ENCODE results near the gene CLIP4. TPM values are rescaled to one million over a fixed set of nuclear protein-coding genes. Genes with fewer than 3 reads are reported as not detected.
A peak's percentile ranks its signal among the peaks of the same experiment; 100 is the strongest.

Gene CLIP4
- total RNA-seq, 2 donors from 2014 or later: 25.2 to 28.4 TPM

GRCh38 chr2:29225814-29226213 is 110.6 kb downstream of the CLIP4 start:
- H3K9me3 Mint-ChIP-seq: no peaks in the 10 kb centered on the region
- no peaks in the 10 kb centered on the region for H3K4me1 Mint-ChIP-seq (ENCODE audit: low read depth)
- H3K36me3 Mint-ChIP-seq (ENCODE audit: insufficient read depth in 2 of 2): no peaks in the 10 kb centered on the region
- ATAC-seq (replicated peaks in 1 of 2) (no peak), DNase-seq (no peak)
- peaks cover 15% of the 10 kb centered on the region for H3K27me3 Mint-ChIP-seq (ENCODE audit: low read depth)
- H3K4me3 Mint-ChIP-seq: no peak overlapping the region
- H3K27ac Mint-ChIP-seq: no peak overlapping the region

- no peaks in the 10 kb centered on the region for H3K9me3 Mint-ChIP-seq
- H3K4me1 Mint-ChIP-seq (ENCODE audit: low read depth): no peaks in the 10 kb centered on the region
- DNase-seq (no peak), ATAC-seq (replicated peaks in 1 of 2) (no peak)
- no peak overlapping the region for H3K27ac Mint-ChIP-seq
- no peak overlapping the region for H3K4me3 Mint-ChIP-seq
- H3K36me3 Mint-ChIP-seq (ENCODE audit: insufficient read depth in 2 of 2): no peaks in the 10 kb centered on the region
- peaks cover 15% of the 10 kb centered on the region for H3K27me3 Mint-ChIP-seq (ENCODE audit: low read depth)
These were observed 111.2 kb downstream of the CLIP4 start for GRCh38 chr2:29226375-29226774.

- Mint-ChIP-seq H3K27ac (no peak overlapping the region), H3K4me3 (no peak overlapping the region), H3K9me3 (no peaks in the 10 kb centered on the region), H3K4me1 (ENCODE audit: low read depth) (no peaks in the 10 kb centered on the region), H3K36me3 (ENCODE audit: insufficient read depth in 2 of 2) (no peaks in the 10 kb centered on the region), H3K27me3 (ENCODE audit: low read depth) (peaks cover 15% of the 10 kb centered on the region)
- DNase-seq (no peak), ATAC-seq (replicated peaks in 1 of 2) (no peak)
These were observed 111.6 kb downstream of the CLIP4 start for GRCh38 chr2:29226808-29227207.

GRCh38 chr2:29227935-29228675 is 112.9 kb downstream of the CLIP4 start:
- Mint-ChIP-seq H3K4me3 (no peak overlapping the region), H3K4me1 (ENCODE audit: low read depth) (no peaks in the 10 kb centered on the region), H3K9me3 (no peaks in the 10 kb centered on the region), H3K27ac (no peak overlapping the region), H3K36me3 (ENCODE audit: insufficient read depth in 2 of 2) (no peaks in the 10 kb centered on the region), H3K27me3 (ENCODE audit: low read depth) (peaks cover 15% of the 10 kb centered on the region)
- ATAC-seq (replicated peaks in 1 of 2) (no peak), DNase-seq (no peak)

- Mint-ChIP-seq H3K4me1 (ENCODE audit: low read depth) (no peaks in the 10 kb centered on the region), H3K36me3 (ENCODE audit: insufficient read depth in 2 of 2) (no peaks in the 10 kb centered on the region), H3K4me3 (no peak overlapping the region), H3K27ac (no peak overlapping the region), H3K9me3 (no peaks in the 10 kb centered on the region), H3K27me3 (ENCODE audit: low read depth) (peaks cover 15% of the 10 kb centered on the region)
- DNase-seq (no peak), ATAC-seq (replicated peaks in 1 of 2) (no peak)
These were observed 113.7 kb downstream of the CLIP4 start for GRCh38 chr2:29228947-29229346.

- Mint-ChIP-seq H3K4me1 (ENCODE audit: low read depth) (no peaks in the 10 kb centered on the region), H3K36me3 (ENCODE audit: insufficient read depth in 2 of 2) (no peaks in the 10 kb centered on the region), H3K27me3 (ENCODE audit: low read depth) (peaks cover 15% of the 10 kb centered on the region)
These were observed 114.4 kb downstream of the CLIP4 start for GRCh38 chr2:29229640-29230039.

GRCh38 chr2:29232041-29232440 is 116.8 kb downstream of the CLIP4 start:
- Mint-ChIP-seq H3K4me1 (ENCODE audit: low read depth) (no peaks in the 10 kb centered on the region), H3K4me3 (no peak overlapping the region), H3K9me3 (no peaks in the 10 kb centered on the region), H3K27me3 (ENCODE audit: low read depth) (peaks cover 14% of the 10 kb centered on the region), H3K27ac (no peak overlapping the region), H3K36me3 (ENCODE audit: insufficient read depth in 2 of 2) (no peaks in the 10 kb centered on the region)
- DNase-seq (no peak), ATAC-seq (replicated peaks in 1 of 2) (no peak)

More at GRCh38 chr2:29229640-29230039, 114.4 kb downstream of the CLIP4 start:
- DNase-seq (no peak), ATAC-seq (replicated peaks in 1 of 2) (no peak)
- H3K9me3 Mint-ChIP-seq: no peaks in the 10 kb centered on the region
- H3K27ac Mint-ChIP-seq: no peak overlapping the region
- H3K4me3 Mint-ChIP-seq: no peak overlapping the region

GRCh38 chr2:29233428-29233827 is 118.2 kb downstream of the CLIP4 start:
- no peak overlapping the region for H3K4me3 Mint-ChIP-seq
- peaks cover 19% of the 10 kb centered on the region for H3K27me3 Mint-ChIP-seq (ENCODE audit: low read depth)
- H3K27ac Mint-ChIP-seq: no peak overlapping the region
- ATAC-seq (replicated peaks in 1 of 2) (no peak), DNase-seq (no peak)
- no peaks in the 10 kb centered on the region for H3K36me3 Mint-ChIP-seq (ENCODE audit: insufficient read depth in 2 of 2)
- H3K4me1 Mint-ChIP-seq (ENCODE audit: low read depth): no peaks in the 10 kb centered on the region
- H3K9me3 Mint-ChIP-seq: no peaks in the 10 kb centered on the region

GRCh38 chr2:29235411-29235810 is 120.2 kb downstream of the CLIP4 start:
- Mint-ChIP-seq H3K4me1 (ENCODE audit: low read depth) (no peaks in the 10 kb centered on the region), H3K9me3 (no peaks in the 10 kb centered on the region), H3K4me3 (no peak overlapping the region), H3K36me3 (ENCODE audit: insufficient read depth in 2 of 2) (no peaks in the 10 kb centered on the region), H3K27me3 (ENCODE audit: low read depth) (peaks cover 16% of the 10 kb centered on the region), H3K27ac (no peak overlapping the region)
- DNase-seq (no peak), ATAC-seq (replicated peaks in 1 of 2) (no peak)

- Mint-ChIP-seq H3K4me3 (no peak overlapping the region), H3K27me3 (ENCODE audit: low read depth) (peaks cover 17% of the 10 kb centered on the region), H3K9me3 (no peaks in the 10 kb centered on the region), H3K27ac (no peak overlapping the region), H3K4me1 (ENCODE audit: low read depth) (no peaks in the 10 kb centered on the region), H3K36me3 (ENCODE audit: insufficient read depth in 2 of 2) (no peaks in the 10 kb centered on the region)
- no peak for ATAC-seq (replicated peaks in 1 of 2)
- no peak for DNase-seq
These were observed 120.9 kb downstream of the CLIP4 start for GRCh38 chr2:29236074-29236473.

- DNase-seq: peak; percentile 12 to 14
- H3K27ac Mint-ChIP-seq: no peak overlapping the region
- ATAC-seq (replicated peaks in 1 of 2): no peak
These were observed 123.3 kb downstream of the CLIP4 start for GRCh38 chr2:29238497-29238896.

More at GRCh38 chr2:29238497-29238896, 123.3 kb downstream of the CLIP4 start:
- H3K9me3 Mint-ChIP-seq: no peaks in the 10 kb centered on the region
- H3K27me3 Mint-ChIP-seq (ENCODE audit: low read depth): peaks cover 22% of the 10 kb centered on the region
- H3K36me3 Mint-ChIP-seq (ENCODE audit: insufficient read depth in 2 of 2): no peaks in the 10 kb centered on the region
- H3K4me3 Mint-ChIP-seq: no peak overlapping the region
- no peaks in the 10 kb centered on the region for H3K4me1 Mint-ChIP-seq (ENCODE audit: low read depth)

Other genes with a start within 250 kb of the CLIP4 start
- gene TRMT61B, start 245.1 kb upstream of the CLIP4 start, total RNA-seq: 10 to 100 TPM; 18.5 to 20.5 TPM
- gene WDR43, start 220.7 kb upstream of the CLIP4 start, total RNA-seq: 100 to 1,000 TPM in 1 of 2 donors, 10 to 100 TPM in 1; 75.0 to 110 TPM
- gene TOGARAM2, start 134.1 kb upstream of the CLIP4 start, total RNA-seq: 1 to 10 TPM; 4.0 to 4.3 TPM
- gene PCARE, start 40.9 kb upstream of the CLIP4 start, total RNA-seq: not detected

All from activated T-cell treated with anti-CD3 and anti-CD28 coated beads, Interleukin-2, amount 50 U/mL, for 72 hours (primary cell).